Fibroblast of pulmonary artery (primary cell): ENCODE measurements around the gene KLK4.

Experiments
- DNase-seq: peaks from one replicate; pipeline ENCODE4 v3.0.0-alpha.2; 2010; ENCODE audit warnings: low read depth
- H3K4me3 ChIP-seq: replicated peaks from 2 replicates; pipeline ENCODE4 v1.5.1; 2011; ENCODE audit warnings: low read depth, mild to moderate bottlenecking, control low read depth, low read length, moderate library complexity
- CTCF ChIP-seq: IDR thresholded peaks from 2 replicates; pipeline ENCODE4 v1.5.1; 2011; ENCODE audit warnings: mild to moderate bottlenecking, control low read depth, low read length, inconsistent platforms; ENCODE audit errors: missing control alignments

The KLK4 gene

GRCh38 chr19:50870417-50871089 lies 40.6 kb downstream of the KLK4 start:
- DNase-seq = no peak

DNA sequence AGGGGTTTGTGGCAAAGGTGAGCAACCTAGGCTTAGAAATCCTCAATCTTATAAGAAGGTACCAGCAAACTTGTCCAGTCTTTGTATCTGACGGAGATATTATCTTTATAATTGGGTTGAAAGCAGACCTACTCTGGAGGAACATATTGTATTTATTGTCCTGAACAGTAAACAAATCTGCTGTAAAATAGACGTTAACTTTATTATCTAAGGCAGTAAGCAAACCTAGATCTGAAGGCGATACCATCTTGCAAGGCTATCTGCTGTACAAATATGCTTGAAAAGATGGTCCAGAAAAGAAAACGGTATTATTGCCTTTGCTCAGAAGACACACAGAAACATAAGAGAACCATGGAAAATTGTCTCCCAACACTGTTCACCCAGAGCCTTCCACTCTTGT lies 41.7 kb downstream of the KLK4 start:
- no peak for TF ChIP-seq CTCF
- no peak overlapping the region for H3K4me3 ChIP-seq
- DNase-seq = no peak

More at GRCh38 chr19:50870417-50871089, 40.6 kb downstream of the KLK4 start:
- no peak for TF ChIP-seq CTCF
- no peak overlapping the region for H3K4me3 ChIP-seq

- no peak overlapping the region for H3K4me3 ChIP-seq
- TF ChIP-seq CTCF = no peak
- DNase-seq = no peak
These were observed 49.5 kb downstream of the KLK4 start for GRCh38 chr19:50861496-50862286.

- no peak for TF ChIP-seq CTCF
- DNase-seq = no peak
- H3K4me3 ChIP-seq = no peak overlapping the region
These were observed 50.2 kb downstream of the KLK4 start for GRCh38 chr19:50861010-50861409.

DNA sequence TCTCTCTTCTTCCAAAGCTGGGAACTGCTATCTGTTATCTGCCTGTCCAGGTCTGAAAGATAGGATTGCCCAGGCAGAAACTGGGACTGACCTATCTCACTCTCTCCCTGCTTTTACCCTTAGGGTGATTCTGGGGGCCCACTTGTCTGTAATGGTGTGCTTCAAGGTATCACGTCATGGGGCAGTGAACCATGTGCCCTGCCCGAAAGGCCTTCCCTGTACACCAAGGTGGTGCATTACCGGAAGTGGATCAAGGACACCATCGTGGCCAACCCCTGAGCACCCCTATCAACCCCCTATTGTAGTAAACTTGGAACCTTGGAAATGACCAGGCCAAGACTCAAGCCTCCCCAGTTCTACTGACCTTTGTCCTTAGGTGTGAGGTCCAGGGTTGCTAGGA lies 51.3 kb downstream of the KLK4 start:
- DNase-seq = no peak
- TF ChIP-seq CTCF = no peak
- H3K4me3 ChIP-seq = no peak overlapping the region

GRCh38 chr19:50858886-50859285 lies 52.3 kb downstream of the KLK4 start:
- DNase-seq = no peak
- no peak overlapping the region for H3K4me3 ChIP-seq
- no peak for TF ChIP-seq CTCF
